ENCODE results near the gene RASAL2.

DNA sequence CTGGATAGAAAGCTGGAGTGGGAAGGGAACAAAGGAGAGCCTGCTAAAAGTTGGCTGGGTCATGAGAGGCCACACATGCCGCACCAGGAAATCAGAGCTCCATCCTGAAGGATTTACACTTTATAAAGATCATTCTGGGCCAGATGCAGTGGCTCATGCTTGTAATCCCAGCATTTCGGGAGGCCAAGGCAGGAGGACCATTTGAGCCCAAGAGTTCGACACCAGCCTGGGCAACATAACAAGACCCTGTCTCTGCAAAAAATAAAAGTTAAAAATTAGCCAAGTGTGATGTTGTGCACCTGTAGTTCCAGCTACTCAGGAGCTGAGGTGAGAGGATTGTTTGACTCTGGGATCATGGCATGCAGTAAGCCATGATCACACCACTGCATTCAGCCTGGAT, 28.7 kb upstream of the RASAL2 start:
- no peak for TF ChIP-seq CTCF (IDR thresholded peaks at IDR 0.05 in 8 of 11, conservative IDR thresholded peaks at IDR 0.05 in 3 of 11)
- TF ChIP-seq POLR2AphosphoS5 (IDR thresholded peaks at IDR 0.05): no peak
- TF ChIP-seq POLR2A (IDR thresholded peaks at IDR 0.05): no peak

Data from spleen (tissue), 7 donors.